Fibroblast of the aortic adventitia (primary cell): ENCODE data around the gene OTC. TPM values are rescaled to one million over a fixed set of nuclear protein-coding genes. Genes with fewer than 3 reads are reported as not detected.

ENCODE experiments used
- DNase-seq: peaks from one replicate; pipeline ENCODE4 v3.0.0-alpha.2; 2010; ENCODE audit warnings: low read depth
- H3K4me3 ChIP-seq: 2 replicates; pipeline ENCODE4 v1.5.1; 2011; ENCODE audit warnings: low read depth, mild to moderate bottlenecking, control low read depth, low read length, moderate library complexity
- CTCF ChIP-seq: IDR thresholded peaks from 2 replicates; pipeline ENCODE4 v1.5.1; 2011; ENCODE audit warnings: mild to moderate bottlenecking, low read length, control low read depth, inconsistent platforms; ENCODE audit not compliant: insufficient read depth
- total RNA-seq: library from RNA; depleted of rRNA; stranded (reverse); fragments of >200 nt; gene quantifications from 2 replicates; pipeline ENCODE4 v1.2.3, GENCODE V29; 2012; ENCODE audit warnings: low replicate concordance

OTC gene
- total RNA-seq, 1 donor = not detected

GRCh38 chrX:38351346-38351745 is 1.1 kb upstream of the OTC start:
- no peak for TF ChIP-seq CTCF
- DNase-seq = no peak
- H3K4me3 ChIP-seq = no peak overlapping the region

- TF ChIP-seq CTCF = no peak
- no peak overlapping the region for H3K4me3 ChIP-seq
- no peak for DNase-seq
Observed at GRCh38 chrX:38356401-38356800, 4.0 kb downstream of the OTC start.

- TF ChIP-seq CTCF = no peak
- no peak for DNase-seq
- H3K4me3 ChIP-seq = no peak overlapping the region
Observed at GRCh38 chrX:38357747-38358673, 5.6 kb downstream of the OTC start.

DNA sequence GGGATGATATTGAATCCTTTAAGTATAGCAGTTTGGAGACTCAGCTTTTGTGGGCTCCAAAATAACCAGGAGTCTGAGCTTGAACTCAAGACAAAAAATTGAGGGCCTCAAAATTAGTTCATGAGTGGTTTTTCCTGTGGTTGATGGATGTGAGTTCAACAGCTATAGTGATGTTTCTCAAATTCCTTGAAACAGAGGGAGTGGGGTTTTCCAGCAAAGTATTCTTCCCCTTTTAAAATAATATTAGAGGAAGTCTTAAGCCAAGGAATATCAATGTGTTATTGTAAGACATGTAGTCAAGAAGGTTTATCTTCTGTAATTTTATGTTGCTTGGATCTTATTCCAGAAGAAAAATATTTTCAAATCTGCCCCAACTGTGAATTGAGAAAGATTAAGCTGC is 10.6 kb downstream of the OTC start:
- TF ChIP-seq CTCF = no peak

GRCh38 chrX:38365954-38366353 is 13.6 kb downstream of the OTC start:
- H3K4me3 ChIP-seq = no peak overlapping the region
- DNase-seq = no peak
- no peak for TF ChIP-seq CTCF

More for the DNA sequence above, 10.6 kb downstream of the OTC start:
- no peak overlapping the region for H3K4me3 ChIP-seq
- no peak for DNase-seq

- no peak for DNase-seq
- TF ChIP-seq CTCF = no peak
- no peak overlapping the region for H3K4me3 ChIP-seq
Observed at GRCh38 chrX:38368774-38369173, 16.4 kb downstream of the OTC start.
